Stomach (tissue), 9 donors: ENCODE measurements around the gene HEXD. TPM values are rescaled to one million over a fixed set of nuclear protein-coding genes. Genes with fewer than 3 reads are reported as not detected.
A peak's percentile ranks its signal among the peaks of the same experiment; 100 is the strongest.

ENCODE experiments used
- DNase-seq, 2 donors: peaks; one replicate each; pipeline versions ENCODE4 v3.0.0 to v3.0.0-alpha.2; 2013 to 2019
- H3K27ac ChIP-seq, 5 donors: fragments of 200-600 bp in 4 of 5; sonication (generic) in 4 of 5; one replicate each; pipeline ENCODE4 v1.5.1; 2013 to 2019; ENCODE audit warnings: mild to moderate bottlenecking in 1 of 5, moderate library complexity in 1 of 5
- H3K27me3 ChIP-seq, 3 donors: fragments of 200-600 bp; sonication (generic); one replicate each; pipeline ENCODE4 v1.5.1; 2017 to 2019; ENCODE audit warnings: mixed run types in 1 of 3
- H3K36me3 ChIP-seq, 4 donors: fragments of 200-600 bp; sonication (generic); 1 replicate in 3 of 4; 2 replicates in 1 of 4; pipeline ENCODE4 v1.5.1; 2016 to 2019
- H3K4me1 ChIP-seq, 4 donors: fragments of 200-600 bp; sonication (generic); one replicate each; pipeline ENCODE4 v1.5.1; 2016 to 2019
- H3K4me3 ChIP-seq, 4 donors: fragments of 200-600 bp; sonication (generic) in 3 of 4; one replicate each; pipeline ENCODE4 v1.5.1; 2016 to 2019; ENCODE audit warnings: mild to moderate bottlenecking in 1 of 4
- H3K9me3 ChIP-seq, 4 donors: fragments of 200-600 bp; sonication (generic); one replicate each; pipeline ENCODE4 v1.5.1; 2016 to 2019
- CTCF ChIP-seq, 7 experiments: fragments of 450-650 bp in 4 of 7; fragments of 200-600 bp in 3 of 7; sonication (generic) in 3 of 7; IDR thresholded peaks; one replicate each; pipeline ENCODE4 v1.5.1; 2016 to 2019; ENCODE audit warnings: antibody characterized with exemption in 7 of 7, control low read depth in 2 of 7, mild to moderate bottlenecking in 1 of 7
- EP300 ChIP-seq: sonication (generic); formaldehyde crosslinking; IDR thresholded peaks from one replicate; pipeline ENCODE4 v1.6.1; 2017; ENCODE audit warnings: antibody characterized with exemption
- POLR2A ChIP-seq, 4 donors: fragments of 450-650 bp; IDR thresholded peaks; one replicate each; pipeline ENCODE4 v1.6.1; 2016; ENCODE audit warnings: antibody characterized with exemption in 4 of 4, control low read depth in 2 of 4, mild to moderate bottlenecking in 1 of 4, moderate library complexity in 1 of 4
- POLR2AphosphoS5 ChIP-seq, 3 donors: sonication (generic); formaldehyde crosslinking; IDR thresholded peaks; one replicate each; pipeline ENCODE4 v1.6.1; 2016; ENCODE audit warnings: antibody characterized with exemption in 3 of 3
- WGBS, 5 donors: extraction: QIAGEN DNeasy Blood & Tissue Kit in 3 of 5; methylation state at CpG; one replicate each; pipeline versions ENCODE4 v1.1.5 to v1.1.7; 2013 to 2018; 5-methylcytosine and 5-hydroxymethylcytosine counted together
- intact Hi-C: fragments of 100-400 bp; cut with DNase I; formaldehyde crosslinking; loops from one replicate; pipeline ENCODE4 v1.15.1; 2023; ENCODE audit warnings: low total_unique reads
- polyA plus RNA-seq, 3 donors: library from polyadenylated mRNA; stranded (reverse); fragments of 200-250 nt; gene quantifications; one replicate each; pipeline ENCODE4 v1.2.3, GENCODE V29; 2013
- total RNA-seq, 5 donors: library from RNA; depleted of rRNA; stranded (reverse); fragments of >200 nt; gene quantifications; one replicate each; pipeline versions ENCODE4 v1.1.0 to v1.2.3, GENCODE V29; 2014 to 2016
- donor health status: healthy with polysubstance abuse.
- donor health status: Bipolar disorder and iron deficiency.
- donor health status: healthy.

HEXD gene
- total and polyA plus RNA-seq, 8 donors: 13.8 to 212 (median 102) TPM

DNA sequence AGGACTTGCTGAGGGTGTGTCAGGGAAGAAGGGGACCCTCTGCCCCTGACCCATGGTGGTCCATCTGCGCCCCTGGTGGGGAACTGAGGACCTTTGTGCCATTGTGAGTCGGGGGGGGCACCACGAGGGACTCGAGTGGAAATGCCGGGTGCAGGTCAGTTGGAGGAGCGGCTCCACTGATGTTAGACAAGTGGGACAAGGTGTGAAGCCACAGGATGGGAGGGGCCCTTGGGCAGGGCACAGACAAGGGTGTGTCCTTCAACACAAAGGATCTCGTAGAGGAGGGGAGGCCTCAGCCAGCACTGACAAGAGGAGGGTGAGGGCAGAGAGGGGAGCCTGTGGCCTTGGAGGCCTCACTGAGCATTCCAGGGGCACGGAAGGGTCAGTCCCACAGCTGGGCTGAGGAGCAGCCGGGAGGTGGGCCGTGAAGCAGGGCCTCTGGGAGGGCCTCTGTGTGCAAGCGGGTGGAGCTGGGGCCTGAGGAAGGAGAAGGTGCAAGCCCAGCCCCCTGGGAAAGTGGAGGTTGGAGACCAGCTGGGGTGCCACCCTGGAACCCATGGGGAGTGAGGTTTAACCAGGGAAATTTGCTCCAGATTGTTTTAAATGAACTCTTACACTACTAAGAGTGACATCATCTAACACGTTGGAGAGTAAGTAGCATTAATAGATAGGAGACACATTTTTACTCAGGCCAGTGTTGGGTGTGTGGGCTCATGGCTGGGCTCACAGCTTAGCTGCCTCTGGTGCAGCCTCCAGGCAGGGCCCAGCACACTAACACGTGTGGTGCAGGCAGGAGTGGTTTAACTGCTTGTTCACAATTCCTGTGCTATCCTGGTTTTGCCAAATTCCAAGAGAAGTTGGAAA, 68.3 kb downstream of the HEXD start:
- H3K4me1 ChIP-seq: peaks cover 0 to 8% (median 2%) of the 10 kb centered on the region in 4 donors
- WGBS, 5 donors: 62 to 75% (median 72%) methylated on average over 13 of the region's 13 CpGs
- peaks cover 48 to 82% (median 81%) of the 10 kb centered on the region in 4 donors for H3K36me3 ChIP-seq
- H3K27me3 ChIP-seq: no peaks in the 10 kb centered on the region
- no peak overlapping the region for H3K4me3 ChIP-seq
- H3K9me3 ChIP-seq: no peaks in the 10 kb centered on the region
- TF ChIP-seq POLR2AphosphoS5 (IDR thresholded peaks at IDR 0.05) (no peak), POLR2A (IDR thresholded peaks at IDR 0.05) (no peak), CTCF (IDR thresholded peaks at IDR 0.05) (no peak), EP300 (no peak)
- intact Hi-C loops: no loop called here
- H3K27ac ChIP-seq: no peak overlapping the region
- no peak for DNase-seq

GRCh38 chr17:82487910-82488309, 69.8 kb downstream of the HEXD start:
- H3K27ac ChIP-seq: peak overlapping the region in 2 of 5 donors; percentile 29 to 56

GRCh38 chr17:82489117-82489516, 71.0 kb downstream of the HEXD start:
- Histone ChIP-seq H3K27me3 (no peaks in the 10 kb centered on the region), H3K36me3 (peaks cover 35 to 55% (median 55%) of the 10 kb centered on the region in 4 donors), H3K27ac (peak overlapping the region in 4 of 5 donors; percentile 22 to 66 (median 49)), H3K4me3 (no peak overlapping the region), H3K4me1 (peaks cover 2 to 24% (median 17%) of the 10 kb centered on the region in 4 donors), H3K9me3 (no peaks in the 10 kb centered on the region)
- intact Hi-C loops: no loop called here
- 48 to 74% (median 69%) methylated on average over 6 to 8 of the region's 8 CpGs for WGBS, 5 donors
- TF ChIP-seq POLR2AphosphoS5 (IDR thresholded peaks at IDR 0.05): no peak
- TF ChIP-seq CTCF (IDR thresholded peaks at IDR 0.05): no peak
- TF ChIP-seq EP300: no peak
- no peak for TF ChIP-seq POLR2A (IDR thresholded peaks at IDR 0.05)
- no peak for DNase-seq

More at GRCh38 chr17:82487910-82488309, 69.8 kb downstream of the HEXD start:
- no peaks in the 10 kb centered on the region for H3K27me3 ChIP-seq
- no peak overlapping the region for H3K4me3 ChIP-seq
- no peak for TF ChIP-seq POLR2AphosphoS5 (IDR thresholded peaks at IDR 0.05)
- no peak for TF ChIP-seq EP300
- intact Hi-C loops: no loop called here
- peaks cover 41 to 67% (median 67%) of the 10 kb centered on the region in 4 donors for H3K36me3 ChIP-seq
- 72 to 88% (median 84%) methylated on average over 14 of the region's 14 CpGs for WGBS, 5 donors
- H3K4me1 ChIP-seq: peaks cover 0 to 12% (median 8%) of the 10 kb centered on the region in 4 donors
- no peaks in the 10 kb centered on the region for H3K9me3 ChIP-seq
- DNase-seq: no peak

DNA sequence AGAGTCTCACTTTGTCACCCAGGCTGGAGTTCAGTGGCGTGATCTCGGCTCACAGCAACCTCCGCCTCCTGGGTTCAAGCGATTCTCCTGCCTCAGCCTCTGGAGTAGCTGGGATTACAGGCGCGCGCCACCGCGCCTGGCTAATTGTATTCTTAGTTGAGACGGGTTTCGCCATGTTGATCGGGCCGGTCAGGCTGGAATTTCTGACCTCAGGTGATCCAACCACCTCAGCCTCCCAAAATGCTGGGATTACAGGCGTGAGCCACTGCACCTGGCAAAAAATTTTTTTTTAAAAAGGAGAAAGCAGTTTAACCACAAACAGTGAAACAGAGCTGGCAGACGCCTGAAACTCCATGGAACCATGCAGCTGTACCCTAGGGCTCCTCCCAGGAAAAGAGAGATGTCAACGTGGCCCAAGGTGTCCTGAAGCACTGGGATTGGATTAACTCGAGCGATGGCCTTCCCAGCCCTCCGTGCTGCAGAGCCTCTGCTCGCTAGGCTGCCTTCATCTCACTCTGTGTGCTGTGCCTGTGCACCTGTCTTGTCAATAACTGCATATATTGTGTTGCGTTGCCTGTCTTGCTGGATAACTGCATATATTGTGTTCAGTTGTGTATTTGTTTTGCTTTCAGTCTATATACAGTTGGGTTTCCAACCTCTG, 71.8 kb downstream of the HEXD start:
- WGBS, 5 donors: 87 to 91% (median 88%) methylated on average over 21 of the region's 21 CpGs
- peaks cover 6 to 33% (median 23%) of the 10 kb centered on the region in 4 donors for H3K4me1 ChIP-seq
- TF ChIP-seq EP300 (no peak), POLR2A (IDR thresholded peaks at IDR 0.05) (no peak), CTCF (IDR thresholded peaks at IDR 0.05) (no peak), POLR2AphosphoS5 (IDR thresholded peaks at IDR 0.05) (no peak)
- DNase-seq: no peak
- no peaks in the 10 kb centered on the region for H3K9me3 ChIP-seq
- intact Hi-C loops: loop anchor here (10.0 kb wide), 1 partner anchor 65 kb away; no protein-coding TSS in a partner anchor
- peaks cover 26 to 47% (median 46%) of the 10 kb centered on the region in 4 donors for H3K36me3 ChIP-seq
- peak overlapping the region in 1 of 5 donors; percentile 56 for H3K27ac ChIP-seq
- H3K4me3 ChIP-seq: no peak overlapping the region
- no peaks in the 10 kb centered on the region for H3K27me3 ChIP-seq
